ENCODE results near the gene TSPAN31.

TSPAN31 gene

DNA sequence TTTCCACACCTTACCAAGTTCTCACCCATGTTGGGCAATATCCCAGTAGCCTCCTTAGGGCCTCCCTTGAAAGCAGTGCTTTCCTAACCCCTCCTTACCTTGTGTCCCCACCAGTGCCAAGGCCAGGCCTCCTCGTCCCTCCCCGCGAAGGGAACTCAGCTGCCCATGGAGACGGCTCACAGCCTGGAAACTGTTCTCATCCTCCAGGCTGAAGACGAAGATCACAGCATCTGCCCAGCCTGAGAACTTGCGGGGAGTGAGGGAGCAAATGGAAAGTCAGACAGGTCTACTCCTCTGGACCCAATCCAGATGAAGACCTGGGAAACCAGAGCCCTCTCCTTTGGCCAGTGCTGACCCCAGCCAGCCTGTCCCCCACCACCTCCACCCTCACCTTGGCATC lies 10.9 kb upstream of the TSPAN31 start:
- Histone ChIP-seq H3K79me2 (ENCODE audit: insufficient read depth, low read length) (no peaks in the 10 kb centered on the region), H3K4me2 (ENCODE audit: low read length) (no peak overlapping the region), H3K4me1 (ENCODE audit: insufficient read depth, low read length, severe bottlenecking) (no peaks in the 10 kb centered on the region), H3K27ac (ENCODE audit: low read depth, low read length, poor library complexity, severe bottlenecking) (no peak overlapping the region), H3K4me3 (ENCODE audit: low read depth, low read length, poor library complexity, severe bottlenecking) (no peak overlapping the region), H3K27me3 (ENCODE audit: insufficient read depth, low read length) (no peaks in the 10 kb centered on the region), H4K20me1 (ENCODE audit: insufficient read depth, low read length) (no peaks in the 10 kb centered on the region), H3F3A (ENCODE audit: insufficient read depth, low read length) (no peaks in the 10 kb centered on the region), H3K9me2 (ENCODE audit: low read depth, low read length) (no peaks in the 10 kb centered on the region), H2AFZ (ENCODE audit: low read length) (no peak overlapping the region), H3K36me3 (ENCODE audit: insufficient read depth, low read length) (peaks cover 36% of the 10 kb centered on the region), H3K9ac (ENCODE audit: low read length) (no peak overlapping the region), H3K9me3 (ENCODE audit: low read length) (no peaks in the 10 kb centered on the region)
- no peak for TF ChIP-seq EZH2 (IDR thresholded peaks at IDR 0.05; ENCODE audit: borderline replicate concordance, low read length)
- TF ChIP-seq, protein P1, sequence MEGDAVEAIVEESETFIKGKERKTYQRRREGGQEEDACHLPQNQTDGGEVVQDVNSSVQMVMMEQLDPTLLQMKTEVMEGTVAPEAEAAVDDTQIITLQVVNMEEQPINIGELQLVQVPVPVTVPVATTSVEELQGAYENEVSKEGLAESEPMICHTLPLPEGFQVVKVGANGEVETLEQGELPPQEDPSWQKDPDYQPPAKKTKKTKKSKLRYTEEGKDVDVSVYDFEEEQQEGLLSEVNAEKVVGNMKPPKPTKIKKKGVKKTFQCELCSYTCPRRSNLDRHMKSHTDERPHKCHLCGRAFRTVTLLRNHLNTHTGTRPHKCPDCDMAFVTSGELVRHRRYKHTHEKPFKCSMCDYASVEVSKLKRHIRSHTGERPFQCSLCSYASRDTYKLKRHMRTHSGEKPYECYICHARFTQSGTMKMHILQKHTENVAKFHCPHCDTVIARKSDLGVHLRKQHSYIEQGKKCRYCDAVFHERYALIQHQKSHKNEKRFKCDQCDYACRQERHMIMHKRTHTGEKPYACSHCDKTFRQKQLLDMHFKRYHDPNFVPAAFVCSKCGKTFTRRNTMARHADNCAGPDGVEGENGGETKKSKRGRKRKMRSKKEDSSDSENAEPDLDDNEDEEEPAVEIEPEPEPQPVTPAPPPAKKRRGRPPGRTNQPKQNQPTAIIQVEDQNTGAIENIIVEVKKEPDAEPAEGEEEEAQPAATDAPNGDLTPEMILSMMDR (IDR thresholded peaks at IDR 0.05; ENCODE audit: low read length), result no peak

DNA sequence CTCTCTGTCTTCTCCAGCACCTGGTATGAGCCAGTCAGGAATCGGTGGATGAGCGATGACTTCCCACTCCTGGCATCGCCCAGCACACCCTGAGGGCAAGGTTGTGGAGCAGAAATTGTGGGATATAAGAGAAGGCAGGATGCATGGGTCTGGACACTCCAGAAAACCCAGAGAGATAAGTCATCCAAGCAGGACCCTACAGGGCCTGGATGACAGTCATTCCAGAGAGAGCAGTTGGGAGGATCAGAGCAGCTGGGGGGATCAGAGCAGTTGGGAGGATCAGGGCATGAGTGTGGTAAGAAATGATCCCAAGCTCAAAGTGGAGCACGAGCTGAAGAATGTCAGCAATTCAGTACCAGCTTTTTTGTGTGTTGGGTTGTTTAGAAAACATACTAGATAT lies 10.2 kb upstream of the TSPAN31 start:
- Histone ChIP-seq H3K9ac (ENCODE audit: low read length) (no peak overlapping the region), H3K4me1 (ENCODE audit: insufficient read depth, low read length, severe bottlenecking) (peaks cover 4% of the 10 kb centered on the region), H3K79me2 (ENCODE audit: insufficient read depth, low read length) (no peaks in the 10 kb centered on the region), H4K20me1 (ENCODE audit: insufficient read depth, low read length) (no peaks in the 10 kb centered on the region), H3K9me3 (ENCODE audit: low read length) (no peaks in the 10 kb centered on the region), H3K27me3 (ENCODE audit: insufficient read depth, low read length) (no peaks in the 10 kb centered on the region), H3K4me3 (ENCODE audit: low read depth, low read length, poor library complexity, severe bottlenecking) (no peak overlapping the region), H3K9me2 (ENCODE audit: low read depth, low read length) (no peaks in the 10 kb centered on the region), H3K27ac (ENCODE audit: low read depth, low read length, poor library complexity, severe bottlenecking) (no peak overlapping the region), H3K4me2 (ENCODE audit: low read length) (no peak overlapping the region), H3F3A (ENCODE audit: insufficient read depth, low read length) (no peaks in the 10 kb centered on the region), H3K36me3 (ENCODE audit: insufficient read depth, low read length) (peaks cover 33% of the 10 kb centered on the region), H2AFZ (ENCODE audit: low read length) (no peak overlapping the region)
- TF ChIP-seq, protein P1 (IDR thresholded peaks at IDR 0.05; ENCODE audit: low read length), result no peak
- TF ChIP-seq EZH2 (IDR thresholded peaks at IDR 0.05; ENCODE audit: borderline replicate concordance, low read length), result no peak

DNA sequence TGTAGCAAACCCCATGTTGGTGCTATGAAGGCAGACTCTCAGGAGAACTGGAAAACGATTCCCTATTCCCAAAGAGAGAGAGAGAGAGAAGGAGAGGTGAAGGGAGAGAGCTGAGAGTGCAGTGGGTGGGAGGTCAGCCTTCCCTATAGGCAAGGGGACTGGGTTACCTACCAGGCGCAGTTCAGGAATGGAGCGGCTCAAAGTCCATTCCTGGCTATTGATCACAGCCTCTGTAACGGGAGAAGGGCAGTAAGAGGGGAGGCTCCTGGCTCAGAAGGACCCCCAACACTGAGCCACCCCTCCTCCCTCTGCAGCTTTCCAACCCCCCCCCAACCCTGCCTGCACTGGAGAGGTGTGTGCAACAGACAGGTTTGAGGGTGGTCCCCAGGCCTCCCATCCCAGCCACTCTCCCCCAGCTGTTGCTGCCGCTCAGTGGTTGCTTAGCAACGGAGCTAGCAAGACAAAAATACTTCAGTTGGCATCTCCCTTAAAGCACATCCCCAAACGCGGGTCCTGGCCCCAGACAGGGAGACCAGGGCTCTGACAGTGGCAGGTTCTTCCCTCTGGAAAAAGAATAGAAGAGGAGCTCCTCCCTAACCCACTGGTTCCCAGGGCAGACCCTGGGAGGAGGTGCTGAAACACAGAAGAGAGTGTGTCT lies 9.5 kb upstream of the TSPAN31 start:
- Histone ChIP-seq H3K4me1 (ENCODE audit: insufficient read depth, low read length, severe bottlenecking) (peaks cover 12% of the 10 kb centered on the region), H3K9ac (ENCODE audit: low read length) (no peak overlapping the region), H3F3A (ENCODE audit: insufficient read depth, low read length) (no peaks in the 10 kb centered on the region), H3K4me2 (ENCODE audit: low read length) (no peak overlapping the region), H3K27ac (ENCODE audit: low read depth, low read length, poor library complexity, severe bottlenecking) (no peak overlapping the region), H4K20me1 (ENCODE audit: insufficient read depth, low read length) (no peaks in the 10 kb centered on the region), H3K27me3 (ENCODE audit: insufficient read depth, low read length) (no peaks in the 10 kb centered on the region), H3K9me3 (ENCODE audit: low read length) (no peaks in the 10 kb centered on the region), H2AFZ (ENCODE audit: low read length) (no peak overlapping the region), H3K9me2 (ENCODE audit: low read depth, low read length) (no peaks in the 10 kb centered on the region), H3K36me3 (ENCODE audit: insufficient read depth, low read length) (peaks cover 28% of the 10 kb centered on the region; the same call in 1 of the 2 replicates), H3K4me3 (ENCODE audit: low read depth, low read length, poor library complexity, severe bottlenecking) (no peak overlapping the region), H3K79me2 (ENCODE audit: insufficient read depth, low read length) (no peaks in the 10 kb centered on the region)
- no peak for TF ChIP-seq EZH2 (IDR thresholded peaks at IDR 0.05; ENCODE audit: borderline replicate concordance, low read length)
- TF ChIP-seq, protein P1 (IDR thresholded peaks at IDR 0.05; ENCODE audit: low read length), result no peak
